Brain microvascular endothelial cell (primary cell): ENCODE results near the gene TC2N.

Source experiments
- DNase-seq: peaks from one replicate; pipeline ENCODE4 v3.0.0-alpha.2; 2020
- H3K27ac ChIP-seq: fragments of 250-450 bp; sonication (Bioruptor Pico); 2 replicates; pipeline ENCODE4 v1.5.1; 2020; ENCODE audit warnings: mild to moderate bottlenecking, moderate library complexity
- H3K27me3 ChIP-seq: fragments of 250-450 bp; sonication (Bioruptor Pico); replicated peaks from 2 replicates; pipeline ENCODE4 v1.5.1; 2020; ENCODE audit warnings: mild to moderate bottlenecking
- H3K36me3 ChIP-seq: fragments of 250-450 bp; sonication (Bioruptor Pico); replicated peaks from 2 replicates; pipeline ENCODE4 v1.5.1; 2020; ENCODE audit warnings: mild to moderate bottlenecking
- H3K4me3 ChIP-seq: 2 replicates; pipeline ENCODE4 v1.5.1; 2011; ENCODE audit warnings: low read depth, mild to moderate bottlenecking, control low read depth, low read length, moderate library complexity
- in situ Hi-C: cut with HindIII; loops from 2 replicates; pipeline ENCODE4 v1.10.0; 2017; ENCODE audit warnings: low sequenced_read_pairs, low pct_ligation_motif_present
- TF ChIP-seq, protein P1 (sequence below): IDR thresholded peaks from 2 replicates; pipeline ENCODE4 v1.5.1; 2011; ENCODE audit warnings: low read depth, mild to moderate bottlenecking, moderate library complexity, low read length, control low read depth, inconsistent platforms; ENCODE audit errors: missing control alignments

The TC2N gene

DNA sequence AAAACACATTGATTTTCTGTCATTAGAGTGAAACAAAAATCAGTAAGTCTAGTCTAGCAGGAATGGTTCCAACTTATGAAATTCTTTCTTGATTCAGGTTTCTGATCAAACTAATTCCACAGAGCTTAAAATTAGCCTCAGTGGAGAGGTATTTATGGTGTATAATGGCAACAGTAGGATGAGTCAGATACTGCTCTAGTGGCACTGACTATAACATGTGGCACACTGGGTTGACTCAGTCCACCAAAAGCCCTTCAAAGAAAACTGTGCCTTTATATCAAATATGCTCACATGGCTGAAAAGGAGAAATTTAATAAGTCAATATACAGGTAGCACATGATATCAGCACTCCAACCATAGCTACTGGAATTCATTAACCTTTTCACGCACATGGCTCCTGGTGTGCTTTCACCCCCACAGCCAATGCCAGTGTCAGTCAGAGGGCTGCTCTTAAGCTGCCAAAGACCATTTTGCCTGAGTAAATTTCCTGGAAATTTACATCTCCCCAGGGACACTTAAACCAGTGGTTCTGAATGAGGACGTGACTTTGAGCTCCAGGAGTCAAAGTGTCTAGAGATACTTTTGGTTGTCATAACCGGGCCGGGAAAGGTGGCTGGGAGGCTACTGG is 113.7 kb downstream of the TC2N start:
- in situ Hi-C loops, result no loop called here
- Histone ChIP-seq H3K4me3 (no peak overlapping the region), H3K36me3 (no peaks in the 10 kb centered on the region), H3K27me3 (no peaks in the 10 kb centered on the region), H3K27ac (no peak overlapping the region)
- DNase-seq, result no peak
- TF ChIP-seq, protein P1, sequence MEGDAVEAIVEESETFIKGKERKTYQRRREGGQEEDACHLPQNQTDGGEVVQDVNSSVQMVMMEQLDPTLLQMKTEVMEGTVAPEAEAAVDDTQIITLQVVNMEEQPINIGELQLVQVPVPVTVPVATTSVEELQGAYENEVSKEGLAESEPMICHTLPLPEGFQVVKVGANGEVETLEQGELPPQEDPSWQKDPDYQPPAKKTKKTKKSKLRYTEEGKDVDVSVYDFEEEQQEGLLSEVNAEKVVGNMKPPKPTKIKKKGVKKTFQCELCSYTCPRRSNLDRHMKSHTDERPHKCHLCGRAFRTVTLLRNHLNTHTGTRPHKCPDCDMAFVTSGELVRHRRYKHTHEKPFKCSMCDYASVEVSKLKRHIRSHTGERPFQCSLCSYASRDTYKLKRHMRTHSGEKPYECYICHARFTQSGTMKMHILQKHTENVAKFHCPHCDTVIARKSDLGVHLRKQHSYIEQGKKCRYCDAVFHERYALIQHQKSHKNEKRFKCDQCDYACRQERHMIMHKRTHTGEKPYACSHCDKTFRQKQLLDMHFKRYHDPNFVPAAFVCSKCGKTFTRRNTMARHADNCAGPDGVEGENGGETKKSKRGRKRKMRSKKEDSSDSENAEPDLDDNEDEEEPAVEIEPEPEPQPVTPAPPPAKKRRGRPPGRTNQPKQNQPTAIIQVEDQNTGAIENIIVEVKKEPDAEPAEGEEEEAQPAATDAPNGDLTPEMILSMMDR, result no peak

DNA sequence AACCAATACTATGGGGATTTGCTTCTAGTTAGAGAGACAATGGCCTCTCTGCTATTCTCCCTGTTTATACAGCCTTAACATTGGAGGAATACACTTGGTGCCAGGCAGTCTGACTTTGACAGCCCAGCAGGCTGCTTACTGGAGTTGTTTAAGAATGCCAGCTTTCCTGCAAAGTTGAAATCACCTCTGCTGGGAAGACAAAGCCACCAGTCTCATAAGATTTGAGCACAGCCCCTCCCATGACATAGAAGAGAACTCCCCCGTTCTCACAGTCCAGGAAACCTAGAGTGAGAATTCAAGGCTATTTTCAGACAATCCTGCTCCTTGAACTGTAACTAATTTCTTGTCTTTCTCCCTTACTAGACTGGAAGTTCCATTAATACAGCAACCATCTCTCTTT is 114.4 kb downstream of the TC2N start:
- H3K27ac ChIP-seq, result no peak overlapping the region
- TF ChIP-seq, protein P1, result no peak
- H3K4me3 ChIP-seq, result no peak overlapping the region
- no peaks in the 10 kb centered on the region for H3K27me3 ChIP-seq
- DNase-seq, result no peak
- no peaks in the 10 kb centered on the region for H3K36me3 ChIP-seq
- in situ Hi-C loops, result no loop called here

DNA sequence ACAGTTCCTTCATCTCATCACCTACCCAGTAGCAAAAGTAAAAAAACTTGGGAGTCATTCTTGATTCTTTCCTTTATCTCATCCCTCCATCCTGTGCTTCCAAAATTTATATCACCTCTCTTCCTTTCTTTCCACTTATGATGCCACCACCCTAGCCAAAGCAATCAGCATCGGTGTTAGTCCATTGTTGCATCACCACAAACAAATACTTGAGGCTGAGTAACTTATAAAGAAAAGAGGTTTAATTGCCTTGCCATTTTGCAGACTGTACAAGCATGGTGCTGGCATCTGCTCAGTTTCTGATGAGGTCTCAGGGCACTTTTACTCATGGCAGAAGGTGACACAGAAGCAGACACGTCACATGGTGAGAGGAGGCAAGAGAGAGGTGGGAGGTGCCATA is 115.6 kb downstream of the TC2N start:
- Histone ChIP-seq H3K4me3 (no peak overlapping the region), H3K36me3 (no peaks in the 10 kb centered on the region), H3K27ac (no peak overlapping the region), H3K27me3 (no peaks in the 10 kb centered on the region)
- TF ChIP-seq, protein P1, result no peak
- in situ Hi-C loops, result no loop called here
- no peak for DNase-seq

DNA sequence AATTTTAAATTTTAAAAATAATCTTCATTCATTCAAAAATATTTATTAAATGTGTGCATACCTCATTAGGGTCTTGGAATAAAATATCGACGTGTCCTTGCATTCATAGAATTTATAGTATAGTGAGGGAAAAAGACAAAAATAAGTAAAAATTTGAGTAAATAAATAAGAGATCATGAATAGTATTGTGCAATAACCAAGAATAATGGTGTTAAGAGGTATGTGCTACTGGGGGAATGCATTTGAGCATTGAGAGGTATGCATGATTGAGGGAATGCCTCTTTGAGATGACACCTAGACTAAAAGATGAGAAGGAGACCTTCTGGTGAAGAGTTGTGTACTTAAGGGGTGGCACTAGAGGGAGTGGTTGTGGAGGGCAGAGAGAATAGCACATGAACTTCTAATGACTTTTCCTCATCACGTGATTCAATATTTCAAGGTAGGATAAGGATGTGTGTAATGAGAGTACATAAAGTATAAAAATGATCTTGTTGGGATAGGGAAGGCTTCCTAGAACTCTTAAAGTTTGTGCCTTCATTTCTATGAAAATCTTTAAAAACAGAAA is 116.6 kb downstream of the TC2N start:
- in situ Hi-C loops, result no loop called here

DNA sequence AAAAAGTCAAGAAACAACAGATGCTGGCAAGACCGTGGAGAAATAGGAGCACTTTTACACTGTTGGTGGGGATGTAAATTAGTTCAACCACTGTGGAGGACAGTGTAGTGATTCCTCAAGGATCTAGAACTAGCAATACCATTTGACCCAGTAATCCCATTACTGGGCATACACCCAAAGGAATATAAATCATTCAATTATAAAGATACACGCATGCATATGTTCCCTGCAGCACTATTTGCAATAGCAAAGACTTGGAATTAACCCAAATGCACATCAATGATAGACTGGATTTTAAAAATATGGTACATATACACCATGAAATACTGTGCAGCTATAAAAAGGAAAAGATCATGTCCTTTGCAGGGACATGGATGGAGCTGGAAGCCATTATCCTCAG is 117.5 kb downstream of the TC2N start:
- DNase-seq, result no peak
- TF ChIP-seq, protein P1, result no peak
- H3K27ac ChIP-seq, result no peak overlapping the region
- in situ Hi-C loops, result no loop called here
- no peak overlapping the region for H3K4me3 ChIP-seq
- no peaks in the 10 kb centered on the region for H3K27me3 ChIP-seq
- no peaks in the 10 kb centered on the region for H3K36me3 ChIP-seq

More for the DNA sequence above, 116.6 kb downstream of the TC2N start:
- H3K27me3 ChIP-seq, result no peaks in the 10 kb centered on the region
- TF ChIP-seq, protein P1, result no peak
- no peak for DNase-seq
- no peak overlapping the region for H3K4me3 ChIP-seq
- H3K27ac ChIP-seq, result no peak overlapping the region
- H3K36me3 ChIP-seq, result no peaks in the 10 kb centered on the region

DNA sequence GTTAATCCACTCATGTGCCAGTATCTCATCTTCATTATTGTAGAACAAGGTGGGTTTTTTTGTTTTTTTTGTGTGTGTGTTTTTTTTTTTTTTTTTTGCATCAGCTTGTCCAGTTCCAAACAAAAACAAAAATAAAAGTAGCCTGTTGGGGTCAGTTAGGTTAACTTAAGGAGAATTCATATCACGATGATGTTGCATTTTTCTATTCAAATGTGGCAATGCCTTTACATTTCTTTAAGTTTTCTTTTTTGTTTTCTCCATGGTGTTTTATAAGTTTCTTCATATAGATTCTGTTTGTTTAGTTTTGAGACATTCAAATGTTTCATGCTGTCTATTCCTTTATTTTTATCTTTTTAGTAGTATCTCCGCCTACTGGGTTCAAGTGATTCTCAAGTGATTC is 119.3 kb downstream of the TC2N start:
- in situ Hi-C loops, result no loop called here

More for the DNA sequence above, 119.3 kb downstream of the TC2N start:
- DNase-seq, result no peak
- TF ChIP-seq, protein P1, result no peak
- H3K27ac ChIP-seq, result no peak overlapping the region
- H3K36me3 ChIP-seq, result no peaks in the 10 kb centered on the region
- H3K27me3 ChIP-seq, result no peaks in the 10 kb centered on the region
- no peak overlapping the region for H3K4me3 ChIP-seq
